Kidney tubule cell (primary cell): ENCODE data around the gene OR52D1.
A peak's percentile ranks its signal among the peaks of the same experiment; 100 is the strongest.

ENCODE experiments used
- DNase-seq: peaks from one replicate; pipeline ENCODE4 v3.0.0-alpha.2; 2018; ENCODE audit warnings: low spot score

OR52D1 gene

DNA sequence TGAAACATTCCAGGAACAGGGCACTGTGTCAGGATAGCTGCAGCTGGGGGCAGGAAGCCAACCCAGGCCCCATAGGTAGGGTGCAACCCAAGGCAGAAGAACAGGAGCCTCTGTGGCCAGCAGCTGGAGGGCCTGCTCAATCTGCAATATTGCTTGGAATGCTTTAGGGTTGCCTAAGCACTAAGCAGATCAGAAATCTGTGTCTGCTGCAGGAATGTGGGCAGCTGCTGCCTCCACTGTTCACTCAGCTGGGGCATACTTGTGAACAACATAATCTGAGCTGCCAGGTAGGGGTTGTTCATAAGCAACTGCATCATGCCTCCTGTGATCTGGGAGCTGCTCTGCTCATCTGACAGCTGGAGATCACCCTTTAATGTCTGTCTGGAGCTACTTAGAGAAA, 26.4 kb downstream of the OR52D1 start:
- DNase-seq: no peak

GRCh38 chr11:5516599-5516998, 28.1 kb downstream of the OR52D1 start, which contains the start of gene UBQLNL:
Gene UBQLNL, minus strand, starts transcription at chr11:5516699. Its CDS starts 258 bp downstream, at chr11:5516441.
- DNase-seq: no peak

DNA sequence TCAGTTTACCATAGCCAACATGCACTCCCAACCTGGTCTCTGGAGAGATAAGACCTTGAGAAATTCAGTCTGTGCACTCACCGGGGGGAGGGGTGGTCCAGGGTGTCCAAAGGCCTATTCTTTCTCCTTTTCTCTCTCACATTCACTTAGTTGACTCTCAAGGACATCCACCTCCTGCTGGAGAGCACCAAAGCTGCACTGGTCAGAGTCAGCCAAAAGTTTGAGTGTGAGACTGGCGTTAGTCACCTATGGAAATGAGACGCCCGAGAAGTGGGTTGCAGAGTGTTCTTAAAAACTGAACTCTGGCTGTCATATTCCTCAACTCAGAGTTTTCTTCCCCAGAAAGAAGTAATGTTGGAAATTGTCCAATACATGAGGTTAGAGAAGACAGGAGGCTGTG, 33.1 kb downstream of the OR52D1 start:
- no peak for DNase-seq

- DNase-seq: peak; percentile 79
Observed at GRCh38 chr11:5522308-5522707, 33.8 kb downstream of the OR52D1 start.

- DNase-seq: no peak
Observed at GRCh38 chr11:5524756-5525155, 36.3 kb downstream of the OR52D1 start.

DNA sequence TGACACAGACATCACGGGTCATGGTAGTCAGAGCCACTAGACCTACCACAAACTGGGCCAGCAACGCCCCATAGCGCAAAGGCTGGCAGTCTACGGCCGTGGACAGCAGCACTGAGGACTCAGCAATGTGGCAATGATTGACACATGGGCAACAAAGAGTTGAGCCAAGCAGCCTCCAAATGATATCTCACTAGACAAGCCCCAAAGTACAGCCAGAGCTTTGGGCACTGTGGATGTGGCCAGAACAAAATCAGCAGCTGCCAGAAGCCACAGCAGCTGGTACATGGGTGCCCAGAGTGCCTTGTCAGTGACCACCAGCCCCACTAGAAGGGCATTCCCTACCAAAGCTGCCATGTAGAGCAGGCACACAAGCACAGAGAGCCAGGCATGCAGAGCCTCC, 39.2 kb downstream of the OR52D1 start:
- DNase-seq: no peak

DNA sequence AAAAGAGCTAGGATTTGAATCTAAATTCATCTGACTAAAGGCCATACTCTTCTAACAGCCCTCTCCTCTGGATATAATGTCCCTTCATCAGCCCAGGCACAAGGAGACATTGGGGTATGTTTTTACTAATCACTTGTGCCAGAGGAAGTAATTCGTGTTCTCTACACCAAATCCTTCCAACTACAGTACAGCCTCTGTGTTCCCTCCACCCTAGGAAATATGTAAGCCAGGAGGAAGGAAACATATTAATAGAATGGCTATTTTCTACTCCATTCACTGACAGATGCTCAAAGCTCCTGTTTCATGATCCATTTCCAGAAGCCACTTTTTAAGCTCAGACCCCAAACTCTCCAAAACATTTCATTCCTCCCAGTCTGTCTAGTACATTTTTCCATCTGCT, 40.0 kb downstream of the OR52D1 start:
- no peak for DNase-seq

DNA sequence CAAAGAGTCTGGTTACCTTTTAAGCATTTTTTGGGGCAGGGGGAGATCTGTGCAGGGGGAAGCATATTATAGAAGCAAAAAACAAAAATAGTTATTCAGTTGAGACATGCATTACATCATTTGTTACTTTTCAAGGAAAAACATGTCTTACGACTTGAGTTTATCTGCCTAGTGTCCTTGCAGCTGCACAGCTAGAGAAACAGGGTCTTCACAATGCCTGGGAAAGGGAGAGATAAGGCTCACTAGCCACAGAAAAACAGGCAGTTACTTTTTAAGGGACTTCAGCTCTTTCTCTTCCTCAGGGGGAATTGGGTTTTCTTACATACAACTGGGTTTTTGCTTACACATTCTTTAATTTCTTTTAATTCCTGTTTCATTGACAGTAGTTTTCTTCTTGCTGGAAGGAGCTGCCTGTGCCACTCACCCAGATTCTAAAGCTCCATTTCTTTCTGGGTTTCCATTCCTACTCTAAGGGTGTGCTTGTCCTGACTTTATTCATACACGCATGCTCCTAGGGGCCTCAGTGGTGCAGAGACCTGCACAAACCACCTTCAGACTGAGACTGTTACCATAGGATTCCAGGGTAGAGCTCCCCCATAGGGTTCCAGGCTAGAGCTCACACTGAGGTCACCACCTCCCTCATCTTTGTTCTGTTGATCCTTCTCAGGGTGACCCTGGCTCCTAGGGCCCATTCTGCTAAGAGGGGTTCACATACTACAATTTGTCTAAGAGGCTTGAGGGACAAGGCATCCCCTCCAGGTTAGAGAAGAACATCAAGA, 42.8 kb downstream of the OR52D1 start:
- DNase-seq: no peak

DNA sequence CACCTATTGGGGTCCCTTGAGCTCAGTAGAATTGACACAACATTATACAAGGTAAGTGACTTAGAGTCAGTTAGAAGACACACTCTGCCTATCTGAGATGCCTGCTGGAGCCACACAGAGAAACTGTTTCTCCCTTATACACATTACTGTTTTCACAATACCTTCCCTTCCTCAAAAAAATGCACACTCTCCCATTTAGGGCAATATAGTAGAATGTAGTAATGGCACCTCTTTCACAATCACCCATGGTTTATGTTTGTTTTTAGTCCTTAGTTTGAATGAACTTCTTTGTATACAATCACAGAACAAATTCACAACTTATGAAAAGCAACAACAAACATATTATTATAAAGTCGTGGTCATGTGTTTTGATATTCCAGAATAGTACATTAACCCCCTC, 45.6 kb downstream of the OR52D1 start:
- no peak for DNase-seq

DNA sequence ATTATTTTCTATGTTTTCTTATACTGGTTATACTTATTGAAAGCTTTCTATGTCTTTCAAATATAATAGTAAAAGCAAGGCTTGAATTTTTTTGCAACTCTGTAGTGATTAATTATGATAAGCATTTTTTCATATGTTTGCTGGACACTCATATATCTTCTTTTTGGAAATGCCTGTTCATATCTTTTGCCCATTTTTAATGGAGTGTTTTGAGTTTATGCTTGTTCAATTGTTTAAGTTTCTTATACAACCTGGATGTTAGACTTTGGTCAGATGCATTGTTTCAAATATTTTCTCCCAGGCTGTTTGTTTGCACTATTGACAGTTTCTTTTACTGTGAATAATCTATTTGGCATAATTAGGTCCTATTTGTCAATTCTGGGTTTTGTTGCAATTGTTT, 48.0 kb downstream of the OR52D1 start:
- no peak for DNase-seq
